OCI-LY1 (cell line): ENCODE measurements around the gene ARID3B.
A peak's percentile ranks its signal among the peaks of the same experiment; 100 is the strongest.

ENCODE experiments used
- H2AFZ ChIP-seq: fragments of 200-600 bp; sonication (generic), shearing (Covaris generic); 2 replicates; pipeline ENCODE4 v1.6.0; 2014; ENCODE audit warnings: antibody characterized with exemption, mild to moderate bottlenecking, low read length
- H3F3A ChIP-seq: fragments of 200-600 bp; sonication (generic), shearing (Covaris generic); 2 replicates; pipeline ENCODE4 v1.6.0; 2014; ENCODE audit warnings: mild to moderate bottlenecking, antibody characterized with exemption, low read length, moderate library complexity; ENCODE audit not compliant: insufficient read depth
- H3K27ac ChIP-seq: fragments of 200-600 bp; sonication (generic); 2 replicates; pipeline ENCODE4 v1.5.1; 2014; ENCODE audit warnings: low read length, mixed run types, mild to moderate bottlenecking, low read depth; ENCODE audit not compliant: poor library complexity, severe bottlenecking
- H3K27me3 ChIP-seq: fragments of 200-600 bp; sonication (generic); 2 replicates; pipeline ENCODE4 v1.6.0; 2014; ENCODE audit warnings: antibody characterized with exemption, mild to moderate bottlenecking, low read length, moderate library complexity; ENCODE audit not compliant: insufficient read depth
- H3K36me3 ChIP-seq: fragments of 200-600 bp; sonication (generic); 2 replicates; pipeline ENCODE4 v1.6.1; 2014; ENCODE audit warnings: mild to moderate bottlenecking, antibody characterized with exemption, low read length, moderate library complexity, mixed read lengths; ENCODE audit not compliant: insufficient read depth
- H3K4me1 ChIP-seq: fragments of 200-600 bp; sonication (generic); 2 replicates; pipeline ENCODE4 v1.5.1; 2014; ENCODE audit warnings: mild to moderate bottlenecking, low read length, moderate library complexity; ENCODE audit not compliant: insufficient read depth, severe bottlenecking
- H3K4me2 ChIP-seq: fragments of 200-600 bp; sonication (generic), shearing (Covaris generic); 2 replicates; pipeline ENCODE4 v1.6.1; 2014; ENCODE audit warnings: low read length
- H3K4me3 ChIP-seq: fragments of 200-600 bp; sonication (generic); 2 replicates; pipeline ENCODE4 v1.5.1; 2014; ENCODE audit warnings: low read length, low read depth, mild to moderate bottlenecking, mixed read lengths; ENCODE audit not compliant: poor library complexity, severe bottlenecking
- H3K79me2 ChIP-seq: fragments of 200-600 bp; shearing (Covaris generic); 2 replicates; pipeline ENCODE4 v1.6.1; 2016; ENCODE audit warnings: mixed run types, low read length, mixed read lengths; ENCODE audit not compliant: insufficient read depth
- H3K9ac ChIP-seq: fragments of 200-600 bp; sonication (generic), shearing (Covaris generic); 2 replicates; pipeline ENCODE4 v1.6.1; 2014; ENCODE audit warnings: mild to moderate bottlenecking, low read length, mixed read lengths
- H3K9me2 ChIP-seq: fragments of 200-600 bp; sonication (generic), shearing (Covaris generic); 2 replicates; pipeline ENCODE4 v1.6.1; 2014; ENCODE audit warnings: low read depth, mild to moderate bottlenecking, low read length, mixed read lengths
- H3K9me3 ChIP-seq: fragments of 200-600 bp; shearing (Covaris generic); 2 replicates; pipeline ENCODE4 v1.6.1; 2014; ENCODE audit warnings: low read length, mixed read lengths
- H4K20me1 ChIP-seq: fragments of 200-600 bp; sonication (generic), shearing (Covaris generic); 2 replicates; pipeline ENCODE4 v1.6.0; 2016; ENCODE audit warnings: mild to moderate bottlenecking, low read length; ENCODE audit not compliant: insufficient read depth
- EZH2 ChIP-seq: fragments of 200-600 bp; sonication (generic), shearing (Covaris generic); IDR thresholded peaks from 2 replicates; pipeline ENCODE4 v1.8.0; 2017; ENCODE audit warnings: borderline replicate concordance, mixed run types, mild to moderate bottlenecking, antibody characterized with exemption, low read length, moderate library complexity, mixed read lengths
- TF ChIP-seq, protein P1 (sequence below): fragments of 200-600 bp; sonication (generic), shearing (Covaris generic); IDR thresholded peaks from 2 replicates; pipeline ENCODE4 v1.5.1; 2017; ENCODE audit warnings: mild to moderate bottlenecking, antibody characterized with exemption, low read length, moderate library complexity, mixed read lengths

Gene ARID3B

DNA sequence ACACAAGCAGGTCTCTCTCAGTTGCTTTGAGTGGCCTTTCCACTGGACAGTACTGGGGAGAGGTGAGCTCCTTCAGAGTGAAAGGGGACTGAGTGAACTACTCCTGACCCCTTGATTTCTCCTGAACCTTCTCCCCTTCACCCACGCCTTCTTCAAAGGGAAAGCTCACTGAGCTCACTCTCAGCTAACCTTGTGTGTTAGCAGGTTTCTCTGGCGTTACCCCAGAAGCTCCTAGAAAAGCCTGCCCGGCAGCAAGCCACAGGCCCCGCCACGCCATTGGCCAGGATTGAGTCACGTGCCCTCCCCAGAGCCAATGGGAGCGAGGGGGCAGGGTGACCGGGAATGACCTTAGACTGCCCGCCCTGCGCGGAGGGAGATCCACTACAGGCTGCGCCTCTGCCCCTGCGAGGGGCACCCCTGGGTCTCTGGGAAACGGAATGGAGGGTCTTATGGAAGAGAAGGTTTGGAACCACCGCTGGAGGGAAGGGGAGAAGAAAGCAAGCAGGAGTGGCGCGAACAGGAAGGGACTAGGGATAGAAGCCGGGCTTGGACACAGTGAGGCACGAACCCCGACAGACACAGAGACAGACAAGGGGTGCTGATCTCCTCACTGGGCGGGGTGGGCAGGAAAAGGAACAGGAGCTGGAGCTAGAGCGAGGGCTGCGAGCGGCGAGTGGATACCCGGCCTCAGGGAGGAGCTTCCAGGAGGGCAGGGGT is 57.3 kb downstream of the ARID3B start:
- no peaks in the 10 kb centered on the region for H3F3A ChIP-seq
- peak overlapping the region; percentile 56; the same call in 1 of the 2 replicates for H2AFZ ChIP-seq
- no peak for TF ChIP-seq EZH2
- TF ChIP-seq, protein P1, sequence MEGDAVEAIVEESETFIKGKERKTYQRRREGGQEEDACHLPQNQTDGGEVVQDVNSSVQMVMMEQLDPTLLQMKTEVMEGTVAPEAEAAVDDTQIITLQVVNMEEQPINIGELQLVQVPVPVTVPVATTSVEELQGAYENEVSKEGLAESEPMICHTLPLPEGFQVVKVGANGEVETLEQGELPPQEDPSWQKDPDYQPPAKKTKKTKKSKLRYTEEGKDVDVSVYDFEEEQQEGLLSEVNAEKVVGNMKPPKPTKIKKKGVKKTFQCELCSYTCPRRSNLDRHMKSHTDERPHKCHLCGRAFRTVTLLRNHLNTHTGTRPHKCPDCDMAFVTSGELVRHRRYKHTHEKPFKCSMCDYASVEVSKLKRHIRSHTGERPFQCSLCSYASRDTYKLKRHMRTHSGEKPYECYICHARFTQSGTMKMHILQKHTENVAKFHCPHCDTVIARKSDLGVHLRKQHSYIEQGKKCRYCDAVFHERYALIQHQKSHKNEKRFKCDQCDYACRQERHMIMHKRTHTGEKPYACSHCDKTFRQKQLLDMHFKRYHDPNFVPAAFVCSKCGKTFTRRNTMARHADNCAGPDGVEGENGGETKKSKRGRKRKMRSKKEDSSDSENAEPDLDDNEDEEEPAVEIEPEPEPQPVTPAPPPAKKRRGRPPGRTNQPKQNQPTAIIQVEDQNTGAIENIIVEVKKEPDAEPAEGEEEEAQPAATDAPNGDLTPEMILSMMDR: no peak
- no peaks in the 10 kb centered on the region for H3K36me3 ChIP-seq
- H3K9me2 ChIP-seq: no peaks in the 10 kb centered on the region
- peak overlapping the region; percentile 66 for H3K4me3 ChIP-seq
- H3K9me3 ChIP-seq: no peaks in the 10 kb centered on the region
- peaks cover 13% of the 10 kb centered on the region for H3K4me1 ChIP-seq
- H3K27ac ChIP-seq: no peak overlapping the region
- no peaks in the 10 kb centered on the region for H4K20me1 ChIP-seq
- peak overlapping the region; percentile 72 for H3K9ac ChIP-seq
- peak overlapping the region; percentile 85 for H3K4me2 ChIP-seq
- H3K79me2 ChIP-seq: no peaks in the 10 kb centered on the region
- H3K27me3 ChIP-seq: no peaks in the 10 kb centered on the region

DNA sequence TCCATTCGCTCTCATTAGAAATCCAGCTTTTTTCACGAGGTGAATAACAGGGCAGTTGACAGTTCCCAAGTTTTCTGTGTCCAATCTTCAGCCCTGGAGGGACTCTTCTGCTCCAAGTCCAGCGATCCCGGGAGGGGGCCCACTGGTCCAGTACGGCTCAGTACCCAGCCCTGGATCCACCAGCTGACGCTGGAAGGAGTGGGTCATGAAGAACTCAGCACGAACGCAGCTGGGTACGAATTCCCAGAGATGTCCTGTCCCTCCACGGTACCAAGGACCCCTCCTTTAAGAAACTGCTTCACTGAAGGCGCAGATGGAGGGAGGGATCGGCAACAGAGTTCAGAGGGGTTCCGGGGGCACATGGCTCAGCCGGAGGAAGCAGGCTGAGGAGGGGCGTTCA is 58.1 kb downstream of the ARID3B start:
- no peak overlapping the region for H2AFZ ChIP-seq
- H3F3A ChIP-seq: no peaks in the 10 kb centered on the region
- H3K27me3 ChIP-seq: no peaks in the 10 kb centered on the region
- no peaks in the 10 kb centered on the region for H3K9me2 ChIP-seq
- H3K9ac ChIP-seq: no peak overlapping the region
- peak overlapping the region; percentile 66 for H3K4me3 ChIP-seq
- no peaks in the 10 kb centered on the region for H3K79me2 ChIP-seq
- H3K36me3 ChIP-seq: no peaks in the 10 kb centered on the region
- no peaks in the 10 kb centered on the region for H4K20me1 ChIP-seq
- no peaks in the 10 kb centered on the region for H3K9me3 ChIP-seq
- TF ChIP-seq, protein P1: no peak
- no peak for TF ChIP-seq EZH2
- peaks cover 13% of the 10 kb centered on the region for H3K4me1 ChIP-seq
- H3K4me2 ChIP-seq: peak overlapping the region; percentile 85; the same call in 1 of the 2 replicates
- H3K27ac ChIP-seq: no peak overlapping the region

DNA sequence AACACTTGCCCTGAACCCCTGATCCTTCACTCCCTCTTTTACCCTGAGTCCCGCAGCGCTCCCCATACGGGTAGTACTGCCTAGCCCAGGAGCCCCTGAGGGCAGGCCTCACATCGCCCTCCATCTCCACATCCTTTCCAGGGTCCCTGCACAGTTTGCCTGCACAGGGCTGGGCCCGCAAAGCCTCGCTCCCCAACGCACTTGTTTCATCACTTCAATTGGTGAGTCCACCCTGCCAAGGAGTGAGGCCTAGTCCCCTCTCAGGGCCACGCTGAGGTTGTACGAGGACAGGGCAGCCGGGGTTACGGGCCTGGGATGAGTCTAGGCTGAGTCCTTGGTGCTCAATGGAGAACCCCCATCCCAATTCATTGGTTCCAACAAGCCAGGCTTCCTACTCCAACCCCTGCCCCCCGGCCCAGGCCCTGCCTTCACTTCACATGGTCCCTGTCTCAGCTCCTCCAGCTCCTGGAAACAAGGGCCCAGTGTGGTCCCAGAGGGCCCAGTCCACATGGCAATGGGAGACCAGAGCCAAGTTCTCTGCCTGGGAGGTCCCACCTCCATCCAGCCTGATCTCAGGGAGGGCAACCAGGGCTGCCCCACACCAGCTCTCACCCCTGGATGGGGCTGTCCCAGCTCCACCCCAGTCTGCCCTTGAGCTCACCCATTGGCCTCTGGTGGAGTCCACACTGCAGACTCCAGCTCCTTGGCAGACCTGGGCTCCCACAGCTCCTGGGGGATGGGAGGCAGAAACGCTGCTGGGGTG is 62.2 kb downstream of the ARID3B start:
- H3K27me3 ChIP-seq: no peaks in the 10 kb centered on the region
- H3K9me3 ChIP-seq: no peaks in the 10 kb centered on the region
- no peak overlapping the region for H2AFZ ChIP-seq
- H3K9me2 ChIP-seq: no peaks in the 10 kb centered on the region
- no peak overlapping the region for H3K27ac ChIP-seq
- no peak overlapping the region for H3K4me3 ChIP-seq
- H3F3A ChIP-seq: no peaks in the 10 kb centered on the region
- no peaks in the 10 kb centered on the region for H3K36me3 ChIP-seq
- H3K9ac ChIP-seq: no peak overlapping the region
- no peak for TF ChIP-seq EZH2
- TF ChIP-seq, protein P1: no peak
- H4K20me1 ChIP-seq: no peaks in the 10 kb centered on the region
- no peaks in the 10 kb centered on the region for H3K79me2 ChIP-seq
- no peak overlapping the region for H3K4me2 ChIP-seq
- peaks cover 8% of the 10 kb centered on the region for H3K4me1 ChIP-seq
